PC-9 (cell line): ENCODE data around the gene GBP3. TPM values are rescaled to one million over a fixed set of nuclear protein-coding genes. Genes with fewer than 3 reads are reported as not detected.
A peak's percentile ranks its signal among the peaks of the same experiment; 100 is the strongest.

ENCODE experiments used
- BruUV-seq: library from RNA; stranded (reverse); fragments of 400-500 nt; replicated peaks from 2 replicates; lab custom pipeline; 2021; lab: Mats Ljungman, UMichigan
- CTCF ChIA-PET: fragments of 300-600 bp; sonication (Branson Sonifier 250); formaldehyde crosslinking; loops from one replicate; lab custom pipeline; 2022; ENCODE audit warnings: antibody characterized with exemption; lab: Charles Lee
- POLR2A ChIA-PET: fragments of 300-600 bp; sonication (Branson Sonifier 250); formaldehyde crosslinking; loops from one replicate; lab custom pipeline; 2022; ENCODE audit warnings: antibody characterized with exemption; ENCODE audit not compliant: unreplicated experiment; lab: Charles Lee
- DNase-seq, 2 experiments: peaks; one replicate each; pipeline versions ENCODE4 v3.0.0 to v3.0.0-alpha.2; 2015 to 2022; ENCODE audit warnings: mixed read lengths in 1 of 2
- H2AFZ ChIP-seq: fragments of 200-600 bp; sonication (generic); 2 replicates; pipeline ENCODE4 v1.8.1; 2017; ENCODE audit warnings: antibody characterized with exemption
- H3F3A ChIP-seq: fragments of 200-600 bp; sonication (generic); 2 replicates; pipeline ENCODE4 v1.8.1; 2017; ENCODE audit warnings: antibody characterized with exemption, mild to moderate bottlenecking, low read depth; ENCODE audit not compliant: insufficient read depth
- H3K27ac ChIP-seq: fragments of 200-600 bp; sonication (generic); 2 replicates; pipeline ENCODE4 v1.6.1; 2016; ENCODE audit warnings: mixed run types
- H3K27me3 ChIP-seq: fragments of 200-600 bp; sonication (generic); 2 replicates; pipeline ENCODE4 v1.6.1; 2016; ENCODE audit warnings: low read depth, mixed run types; ENCODE audit not compliant: insufficient read depth
- H3K36me3 ChIP-seq: fragments of 200-600 bp; sonication (generic); 2 replicates; pipeline ENCODE4 v1.6.1; 2016; ENCODE audit warnings: low read depth, mixed run types
- H3K4me1 ChIP-seq: fragments of 200-600 bp; sonication (generic); replicated peaks from 2 replicates; pipeline ENCODE4 v1.6.1; 2016; ENCODE audit warnings: mixed run types; ENCODE audit not compliant: insufficient read depth
- H3K4me2 ChIP-seq: fragments of 200-600 bp; sonication (generic); 2 replicates; pipeline ENCODE4 v1.6.1; 2017; ENCODE audit warnings: mixed run types
- H3K4me3 ChIP-seq: fragments of 200-600 bp; sonication (generic); 2 replicates; pipeline ENCODE4 v1.6.1; 2016; ENCODE audit warnings: mixed run types
- H3K79me2 ChIP-seq: fragments of 200-600 bp; sonication (generic); 2 replicates; pipeline ENCODE4 v1.6.1; 2017; ENCODE audit warnings: low read depth, mixed run types
- H3K9me2 ChIP-seq: fragments of 200-600 bp; sonication (generic); 2 replicates; pipeline ENCODE4 v1.8.1; 2017; ENCODE audit warnings: mild to moderate bottlenecking; ENCODE audit not compliant: insufficient read depth
- H3K9me3 ChIP-seq: fragments of 200-600 bp; sonication (generic); 2 replicates; pipeline ENCODE4 v1.8.1; 2016; ENCODE audit warnings: low read depth; ENCODE audit not compliant: insufficient read depth
- H4K20me1 ChIP-seq: fragments of 200-600 bp; sonication (generic); 2 replicates; pipeline ENCODE4 v1.8.1; 2017; ENCODE audit not compliant: insufficient read depth
- CTCF ChIP-seq: fragments of 200-600 bp; sonication (generic); conservative IDR thresholded peaks from 2 replicates; pipeline ENCODE4 v1.6.1; 2017; ENCODE audit warnings: mixed run types, antibody characterized with exemption, mild to moderate bottlenecking, moderate library complexity
- EZH2 ChIP-seq: fragments of 200-600 bp; sonication (generic); IDR thresholded peaks from 2 replicates; pipeline ENCODE4 v1.8.0; 2017; ENCODE audit warnings: antibody characterized with exemption, low read depth
- intact Hi-C: fragments of 100-400 bp; cut with micrococcal nuclease; formaldehyde crosslinking; loops from one replicate; pipeline ENCODE4 v1.10.0; 2022; ENCODE audit not compliant: unreplicated experiment
- total RNA-seq: library from RNA; stranded (reverse); gene quantifications from 2 replicates; pipeline ENCODE4 v1.2.3, GENCODE V29; 2021

The GBP3 gene
- total RNA-seq, 1 experiment from 2014 or later = 22.6 TPM

GRCh38 chr1:89064632-89065031, 42.0 kb upstream of the GBP3 start:
- ChIA-PET POLR2A (interaction anchor here (0.6 to 0.8 kb wide), 3 partner anchors 43 to 795 kb away, joined by 3 to 11 read pairs (median 4); no protein-coding TSS in a partner anchor), CTCF (interaction anchor here (0.7 kb wide), 1 partner anchor 80 kb away, joined by 7 read pairs; no protein-coding TSS in a partner anchor)
- H3K27ac ChIP-seq = 0 out of 2 replicates have a peak overlapping the region, but pooled peaks have one; percentile 1
- no peak for TF ChIP-seq CTCF
- TF ChIP-seq EZH2 = no peak
- no peaks in the 10 kb centered on the region for H3F3A ChIP-seq
- H3K9me2 ChIP-seq = no peaks in the 10 kb centered on the region
- no peaks in the 10 kb centered on the region for H3K79me2 ChIP-seq
- peak overlapping the region; percentile 32; the same call in 1 of the 2 replicates for H2AFZ ChIP-seq
- no peaks in the 10 kb centered on the region for H3K9me3 ChIP-seq
- H3K4me1 ChIP-seq = 0 out of 2 replicates have a peak, but pooled peaks cover 7% of the 10 kb centered on the region
- peak overlapping the region; percentile 59 for H3K4me2 ChIP-seq
- H4K20me1 ChIP-seq = no peaks in the 10 kb centered on the region
- BruUV-seq = TSS peak; percentile 88
- H3K27me3 ChIP-seq = no peaks in the 10 kb centered on the region
- H3K36me3 ChIP-seq = no peaks in the 10 kb centered on the region
- peak overlapping the region; percentile 26; the same call in 1 of the 2 replicates for H3K4me3 ChIP-seq
- DNase-seq = no peak
- intact Hi-C loops = loop anchor here (2.0 kb wide), 1 partner anchor 42 kb away; the partner anchor contains the start of gene GBP3

- no peaks in the 10 kb centered on the region for H3K27me3 ChIP-seq
- no peaks in the 10 kb centered on the region for H3K79me2 ChIP-seq
- H3F3A ChIP-seq = no peaks in the 10 kb centered on the region
- POLR2A ChIA-PET = no interaction called here
- no peak for DNase-seq
- intact Hi-C loops = no loop called here
- no peaks in the 10 kb centered on the region for H3K9me3 ChIP-seq
- no peak overlapping the region for H2AFZ ChIP-seq
- H3K4me3 ChIP-seq = no peak overlapping the region
- no peaks in the 10 kb centered on the region for H3K9me2 ChIP-seq
- H3K4me2 ChIP-seq = no peak overlapping the region
- no peak overlapping the region for H3K27ac ChIP-seq
- BruUV-seq = no TSS peak
- TF ChIP-seq CTCF = no peak
- no peak for TF ChIP-seq EZH2
- CTCF ChIA-PET = no interaction called here
- no peaks in the 10 kb centered on the region for H4K20me1 ChIP-seq
- H3K36me3 ChIP-seq = no peaks in the 10 kb centered on the region
- 0 out of 2 replicates have a peak, but pooled peaks cover 1% of the 10 kb centered on the region for H3K4me1 ChIP-seq
Observed at GRCh38 chr1:89063094-89063493, 40.4 kb upstream of the GBP3 start.

- peaks cover 4% of the 10 kb centered on the region; the same call in 1 of the 2 replicates for H3K9me2 ChIP-seq
- POLR2A ChIA-PET = no interaction called here
- H3K9me3 ChIP-seq = no peaks in the 10 kb centered on the region
- peaks cover 8% of the 10 kb centered on the region; the same call in 1 of the 2 replicates for H3K4me1 ChIP-seq
- no peaks in the 10 kb centered on the region for H3K79me2 ChIP-seq
- H3K4me2 ChIP-seq = no peak overlapping the region
- H3K36me3 ChIP-seq = no peaks in the 10 kb centered on the region
- CTCF ChIA-PET = no interaction called here
- TF ChIP-seq CTCF (no peak), EZH2 (no peak)
- DNase-seq = no peak
- intact Hi-C loops = no loop called here
- H2AFZ ChIP-seq = no peak overlapping the region
- no peaks in the 10 kb centered on the region for H4K20me1 ChIP-seq
- no peak overlapping the region for H3K4me3 ChIP-seq
- H3K27me3 ChIP-seq = no peaks in the 10 kb centered on the region
- no peak overlapping the region for H3K27ac ChIP-seq
- no peaks in the 10 kb centered on the region for H3F3A ChIP-seq
- BruUV-seq = no TSS peak
Observed at GRCh38 chr1:89060091-89060490, 37.4 kb upstream of the GBP3 start.
